ENCODE measurements around the gene RPS6KA6. TPM values are rescaled to one million over a fixed set of nuclear protein-coding genes. Genes with fewer than 3 reads are reported as not detected.
"Not testable (repeated sequence)": the region's sequence is repeated elsewhere in the genome, so short reads cannot be mapped to it uniquely, and the experiment has no call there.

The RPS6KA6 gene
- total RNA-seq, 1 donor from 2014 or later, result 2.7 TPM

DNA sequence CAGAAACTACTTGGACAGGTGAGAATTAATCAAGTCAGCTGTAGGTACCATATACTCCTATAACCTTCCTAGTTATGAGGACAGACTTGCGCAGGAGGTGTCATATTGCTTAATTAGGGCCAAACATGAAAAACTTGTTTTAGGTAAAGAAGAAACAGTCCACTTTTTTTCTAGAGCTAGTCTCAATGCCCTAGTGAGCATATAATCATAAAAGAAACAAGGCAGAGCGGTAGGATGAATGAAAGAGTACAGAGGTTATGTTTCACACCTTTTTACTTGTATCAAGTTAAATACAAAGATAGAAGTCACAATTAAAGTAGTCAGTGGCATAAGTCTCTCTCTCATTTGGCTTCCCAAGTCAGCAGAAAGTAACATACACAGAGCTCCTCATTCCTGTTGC lies 88.9 kb downstream of the RPS6KA6 start:
- no peaks in the 10 kb centered on the region for H3K9me3 ChIP-seq
- H3K4me1 ChIP-seq, result no peaks in the 10 kb centered on the region
- TF ChIP-seq, protein P1, sequence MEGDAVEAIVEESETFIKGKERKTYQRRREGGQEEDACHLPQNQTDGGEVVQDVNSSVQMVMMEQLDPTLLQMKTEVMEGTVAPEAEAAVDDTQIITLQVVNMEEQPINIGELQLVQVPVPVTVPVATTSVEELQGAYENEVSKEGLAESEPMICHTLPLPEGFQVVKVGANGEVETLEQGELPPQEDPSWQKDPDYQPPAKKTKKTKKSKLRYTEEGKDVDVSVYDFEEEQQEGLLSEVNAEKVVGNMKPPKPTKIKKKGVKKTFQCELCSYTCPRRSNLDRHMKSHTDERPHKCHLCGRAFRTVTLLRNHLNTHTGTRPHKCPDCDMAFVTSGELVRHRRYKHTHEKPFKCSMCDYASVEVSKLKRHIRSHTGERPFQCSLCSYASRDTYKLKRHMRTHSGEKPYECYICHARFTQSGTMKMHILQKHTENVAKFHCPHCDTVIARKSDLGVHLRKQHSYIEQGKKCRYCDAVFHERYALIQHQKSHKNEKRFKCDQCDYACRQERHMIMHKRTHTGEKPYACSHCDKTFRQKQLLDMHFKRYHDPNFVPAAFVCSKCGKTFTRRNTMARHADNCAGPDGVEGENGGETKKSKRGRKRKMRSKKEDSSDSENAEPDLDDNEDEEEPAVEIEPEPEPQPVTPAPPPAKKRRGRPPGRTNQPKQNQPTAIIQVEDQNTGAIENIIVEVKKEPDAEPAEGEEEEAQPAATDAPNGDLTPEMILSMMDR (IDR thresholded peaks at IDR 0.05), result no peak
- TF ChIP-seq POLR2A (IDR thresholded peaks at IDR 0.05), result no peak
- no peak for TF ChIP-seq POLR2AphosphoS5 (IDR thresholded peaks at IDR 0.05; ENCODE audit: insufficient read depth in 1 of 2, low read depth in 1 of 2)
- DNase-seq (ENCODE audit: extremely low spot score in 2 of 2), result no peak
- H3K36me3 ChIP-seq, result no peaks in the 10 kb centered on the region
- intact Hi-C loops (cut with DNase I), result no loop called here
- no peak overlapping the region for H3K4me3 ChIP-seq
- no peaks in the 10 kb centered on the region for H3K27me3 ChIP-seq
- no peak overlapping the region for H3K27ac ChIP-seq

DNA sequence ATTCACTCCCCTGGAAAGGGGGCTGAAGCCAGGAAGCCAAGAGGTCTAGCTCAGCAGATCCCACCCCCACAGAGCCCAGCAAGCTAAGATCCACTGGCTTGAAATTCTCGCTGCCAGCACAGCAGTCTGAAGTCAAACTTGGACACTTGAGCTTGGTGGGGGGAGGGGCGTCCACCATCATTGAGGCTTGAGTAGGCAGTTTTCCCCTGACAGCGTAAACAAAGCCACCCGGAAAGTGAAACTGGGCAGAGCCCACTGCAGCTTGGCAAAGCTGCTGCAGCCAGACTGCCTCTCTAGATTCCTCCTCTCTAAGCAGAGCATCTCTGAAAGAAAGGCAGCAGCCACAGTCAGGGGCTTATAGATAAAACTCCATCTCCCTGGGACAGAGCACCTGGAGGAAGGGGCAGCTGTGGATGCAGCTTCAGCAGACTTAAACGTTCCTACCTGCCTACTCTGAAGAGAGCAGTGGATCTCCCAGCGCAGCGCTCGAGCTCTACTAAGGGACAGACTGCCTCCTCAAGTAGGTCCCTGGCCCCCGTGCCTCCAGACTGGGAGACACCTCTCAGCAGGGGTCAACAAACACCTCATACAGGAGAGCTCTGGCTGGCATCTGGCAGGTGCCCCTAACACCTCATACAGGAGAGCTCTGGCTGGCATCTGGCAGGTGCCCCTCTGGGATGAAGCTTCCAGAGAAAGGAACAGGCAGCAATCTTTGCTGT lies 108.4 kb downstream of the RPS6KA6 start:
- H3K36me3 ChIP-seq; H3K27me3 ChIP-seq; H3K9me3 ChIP-seq; H3K4me3 ChIP-seq; H3K27ac ChIP-seq; intact Hi-C loops (cut with DNase I); DNase-seq (ENCODE audit: extremely low spot score in 2 of 2); H3K4me1 ChIP-seq: not testable (repeated sequence)

DNA sequence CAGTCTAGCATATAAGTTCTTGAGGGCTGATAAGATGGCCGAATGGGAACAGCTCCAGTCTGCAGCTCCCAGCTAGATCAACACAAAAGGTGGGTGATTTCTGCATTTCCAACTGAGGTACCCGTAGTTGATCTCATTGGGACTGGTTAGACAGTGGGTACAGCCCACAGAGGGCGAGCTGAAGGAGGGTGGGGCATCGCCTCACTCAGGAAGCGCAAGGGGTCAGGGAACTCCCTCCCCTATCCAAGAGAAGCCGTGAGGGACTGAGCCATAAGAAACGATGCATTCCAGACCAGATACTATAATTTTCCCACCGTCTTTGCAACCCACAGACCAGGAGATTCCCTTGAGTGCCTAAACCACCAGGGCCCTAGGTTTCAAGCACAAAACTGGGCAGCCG lies 109.0 kb downstream of the RPS6KA6 start:
- intact Hi-C loops (cut with DNase I), result no loop called here
- no peaks in the 10 kb centered on the region for H3K36me3 ChIP-seq
- TF ChIP-seq POLR2AphosphoS5 (IDR thresholded peaks at IDR 0.05; ENCODE audit: insufficient read depth in 1 of 2, low read depth in 1 of 2) (no peak), POLR2A (IDR thresholded peaks at IDR 0.05) (no peak)
- TF ChIP-seq, protein P1 (IDR thresholded peaks at IDR 0.05), result no peak
- no peak overlapping the region for H3K4me3 ChIP-seq
- no peak for DNase-seq (ENCODE audit: extremely low spot score in 2 of 2)
- H3K27ac ChIP-seq, result no peak overlapping the region
- H3K27me3 ChIP-seq, result no peaks in the 10 kb centered on the region
- H3K9me3 ChIP-seq, result no peaks in the 10 kb centered on the region
- H3K4me1 ChIP-seq, result no peaks in the 10 kb centered on the region

DNA sequence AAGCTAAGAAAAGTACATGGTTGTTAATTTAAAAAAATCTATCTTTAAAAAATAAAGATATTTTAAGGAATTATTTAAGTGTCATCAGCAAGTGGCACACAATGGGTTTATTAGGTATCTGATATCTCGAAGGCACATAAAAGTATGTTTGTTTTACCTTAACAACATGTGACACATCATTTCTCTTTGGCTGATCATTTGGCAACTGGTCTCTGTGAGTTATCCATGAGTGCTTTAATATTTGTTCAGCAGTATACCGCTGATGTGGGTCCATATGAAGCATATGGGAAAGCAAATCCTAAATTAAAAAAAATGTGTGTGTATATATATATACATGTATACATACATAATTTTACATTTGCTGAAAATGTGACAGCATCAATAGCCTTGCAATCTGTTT lies 123.2 kb downstream of the RPS6KA6 start:
- no peak for DNase-seq (ENCODE audit: extremely low spot score in 2 of 2)
- no peak overlapping the region for H3K27ac ChIP-seq
- no peaks in the 10 kb centered on the region for H3K9me3 ChIP-seq
- TF ChIP-seq POLR2A (IDR thresholded peaks at IDR 0.05) (no peak), POLR2AphosphoS5 (IDR thresholded peaks at IDR 0.05; ENCODE audit: insufficient read depth in 1 of 2, low read depth in 1 of 2) (no peak)
- TF ChIP-seq, protein P1 (IDR thresholded peaks at IDR 0.05), result no peak
- intact Hi-C loops (cut with DNase I), result no loop called here
- H3K4me3 ChIP-seq, result no peak overlapping the region
- no peaks in the 10 kb centered on the region for H3K27me3 ChIP-seq
- no peaks in the 10 kb centered on the region for H3K4me1 ChIP-seq
- no peaks in the 10 kb centered on the region for H3K36me3 ChIP-seq

DNA sequence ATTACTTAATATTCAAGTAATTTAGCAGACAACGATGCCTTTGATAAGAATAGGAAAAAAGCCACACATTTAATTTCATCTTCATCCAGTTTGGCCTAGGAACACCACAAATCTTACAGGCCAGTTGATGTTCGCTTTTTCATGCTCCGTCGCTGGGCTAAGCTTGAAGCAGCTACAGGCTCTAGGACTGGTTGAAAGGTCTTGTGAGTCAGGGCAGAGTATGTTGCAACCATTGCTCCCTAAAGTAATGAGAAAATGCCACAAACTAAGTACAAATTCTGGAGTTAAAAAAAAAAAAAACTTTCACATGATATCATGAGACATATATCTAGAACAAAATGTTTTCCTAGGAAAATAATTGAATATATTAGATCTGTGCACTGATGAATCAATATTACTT lies 123.8 kb downstream of the RPS6KA6 start:
- TF ChIP-seq POLR2A (IDR thresholded peaks at IDR 0.05), result no peak
- TF ChIP-seq, protein P1 (IDR thresholded peaks at IDR 0.05), result no peak
- TF ChIP-seq POLR2AphosphoS5 (IDR thresholded peaks at IDR 0.05; ENCODE audit: insufficient read depth in 1 of 2, low read depth in 1 of 2), result no peak
- H3K36me3 ChIP-seq, result no peaks in the 10 kb centered on the region
- no peak overlapping the region for H3K27ac ChIP-seq
- intact Hi-C loops (cut with DNase I), result no loop called here
- no peak for DNase-seq (ENCODE audit: extremely low spot score in 2 of 2)
- H3K27me3 ChIP-seq, result no peaks in the 10 kb centered on the region
- no peak overlapping the region for H3K4me3 ChIP-seq
- H3K9me3 ChIP-seq, result no peaks in the 10 kb centered on the region
- no peaks in the 10 kb centered on the region for H3K4me1 ChIP-seq
